ENCODE results near the gene RSBN1.
"Not testable (repeated sequence)": the region's sequence is repeated elsewhere in the genome, so short reads cannot be mapped to it uniquely, and the experiment has no call there.

- TF ChIP-seq POLR2A, POLR2AphosphoS5, EP300 (IDR thresholded peaks at IDR 0.05): not testable (repeated sequence)
- TF ChIP-seq, protein P1, sequence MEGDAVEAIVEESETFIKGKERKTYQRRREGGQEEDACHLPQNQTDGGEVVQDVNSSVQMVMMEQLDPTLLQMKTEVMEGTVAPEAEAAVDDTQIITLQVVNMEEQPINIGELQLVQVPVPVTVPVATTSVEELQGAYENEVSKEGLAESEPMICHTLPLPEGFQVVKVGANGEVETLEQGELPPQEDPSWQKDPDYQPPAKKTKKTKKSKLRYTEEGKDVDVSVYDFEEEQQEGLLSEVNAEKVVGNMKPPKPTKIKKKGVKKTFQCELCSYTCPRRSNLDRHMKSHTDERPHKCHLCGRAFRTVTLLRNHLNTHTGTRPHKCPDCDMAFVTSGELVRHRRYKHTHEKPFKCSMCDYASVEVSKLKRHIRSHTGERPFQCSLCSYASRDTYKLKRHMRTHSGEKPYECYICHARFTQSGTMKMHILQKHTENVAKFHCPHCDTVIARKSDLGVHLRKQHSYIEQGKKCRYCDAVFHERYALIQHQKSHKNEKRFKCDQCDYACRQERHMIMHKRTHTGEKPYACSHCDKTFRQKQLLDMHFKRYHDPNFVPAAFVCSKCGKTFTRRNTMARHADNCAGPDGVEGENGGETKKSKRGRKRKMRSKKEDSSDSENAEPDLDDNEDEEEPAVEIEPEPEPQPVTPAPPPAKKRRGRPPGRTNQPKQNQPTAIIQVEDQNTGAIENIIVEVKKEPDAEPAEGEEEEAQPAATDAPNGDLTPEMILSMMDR (IDR thresholded peaks at IDR 0.05) = not testable (repeated sequence)
These were observed 93.7 kb downstream of the RSBN1 start for GRCh38 chr1:113718621-113719020.

Measured in gastroesophageal sphincter (tissue), 3 donors.